ENCODE measurements around the gene FOXQ1. TPM values are rescaled to one million over a fixed set of nuclear protein-coding genes. Genes with fewer than 3 reads are reported as not detected.
"Not testable (repeated sequence)": the region's sequence is repeated elsewhere in the genome, so short reads cannot be mapped to it uniquely, and the experiment has no call there.

FOXQ1 gene
- total and polyA plus RNA-seq, 9 of the 15 experiments (the other 6 are each of a cell fraction or from before 2014, with no cell fraction given): not detected

DNA sequence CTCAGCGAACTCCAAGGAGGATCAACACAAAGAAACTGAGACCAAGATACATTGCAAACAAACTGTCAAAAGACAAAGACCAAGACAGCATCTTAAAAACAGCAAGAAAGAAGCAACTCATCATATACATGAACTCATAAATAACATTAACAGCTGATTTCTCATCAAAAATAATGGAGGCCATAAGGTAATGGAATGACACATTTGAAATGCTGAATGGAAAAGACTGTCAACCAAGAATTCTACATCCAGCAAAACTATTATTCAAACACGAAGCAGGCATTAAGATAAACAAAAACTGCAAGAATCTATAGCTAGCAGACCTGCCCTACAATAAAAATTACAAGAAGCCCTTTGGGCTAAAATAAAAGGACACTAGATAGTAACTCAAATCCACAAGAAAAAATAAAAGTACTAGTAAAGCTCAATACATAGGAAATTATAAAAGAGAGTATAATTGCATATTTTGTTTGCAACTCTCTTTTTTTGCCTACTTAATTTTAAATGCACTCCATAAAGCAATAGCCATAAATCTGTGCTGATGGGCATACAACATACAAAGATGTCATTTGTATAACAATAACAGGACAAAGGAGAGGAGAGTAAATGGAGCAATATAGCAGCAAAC lies 39.6 kb downstream of the FOXQ1 start:
- Histone ChIP-seq H3K79me2 (ENCODE audit: control insufficient read depth, insufficient read depth, low read length) (no peaks in the 10 kb centered on the region), H3K4me1 (replicated peaks in 1 of 2; ENCODE audit: control insufficient read depth in 2 of 2, insufficient read depth in 2 of 2, low read length in 2 of 2) (no peaks in the 10 kb centered on the region), H3K27me3 (ENCODE audit: control insufficient read depth in 2 of 2, insufficient read depth in 2 of 2, low read length in 2 of 2) (no peaks in the 10 kb centered on the region), H3K9ac (ENCODE audit: insufficient read depth in 1 of 2, low read depth in 2 of 2, low read length in 2 of 2) (no peak overlapping the region), H3K9me3 (replicated peaks; ENCODE audit: control insufficient read depth, insufficient read depth, low read depth, low read length) (no peaks in the 10 kb centered on the region; the same call in 1 of the 2 replicates), H2AFZ (ENCODE audit: low read depth, low read length) (no peak overlapping the region), H3K9me1 (ENCODE audit: control insufficient read depth, insufficient read depth, low read length) (no peaks in the 10 kb centered on the region), H3K4me2 (ENCODE audit: insufficient read depth, low read length) (no peak overlapping the region), H3K4me3 (no peak overlapping the region), H3K27ac (ENCODE audit: extremely low read depth, low read depth, low read length) (no peak overlapping the region), H4K20me1 (replicated peaks; ENCODE audit: control insufficient read depth, insufficient read depth, low read length) (no peaks in the 10 kb centered on the region), H3K36me3 (ENCODE audit: control insufficient read depth, insufficient read depth, low read length) (no peaks in the 10 kb centered on the region)
- BruUV-seq (replicated peaks): no TSS peak
- intact Hi-C loops (cut with micrococcal nuclease): no loop called here
- ATAC-seq (no peak), FAIRE-seq (no peak), DNase-seq (ENCODE audit: extremely low read depth in 1 of 4, low spot score in 3 of 4) (no peak)
- in situ Hi-C loops (cut with MboI): no loop called here
- POLR2A ChIA-PET: no interaction called here
- 0% methylated on average over 2 of the region's 2 CpGs for WGBS (ENCODE audit: insufficient coverage, low coverage, missing lambda C conversion rate)
- peak; percentile 25 for TF ChIP-seq ZNF280A (IDR thresholded peaks at IDR 0.05; ENCODE audit: low read depth, partially characterized antibody)
- no peak for TF ChIP-seq ZNF644 (tag; IDR thresholded peaks at IDR 0.05; ENCODE audit: low read depth)
- no peak for TF ChIP-seq ZNF583 (CRISPR knock-in tag; IDR thresholded peaks at IDR 0.05)
- CTCF ChIA-PET (ENCODE audit: low intra/inter-chr PET ratio): no interaction called here

DNA sequence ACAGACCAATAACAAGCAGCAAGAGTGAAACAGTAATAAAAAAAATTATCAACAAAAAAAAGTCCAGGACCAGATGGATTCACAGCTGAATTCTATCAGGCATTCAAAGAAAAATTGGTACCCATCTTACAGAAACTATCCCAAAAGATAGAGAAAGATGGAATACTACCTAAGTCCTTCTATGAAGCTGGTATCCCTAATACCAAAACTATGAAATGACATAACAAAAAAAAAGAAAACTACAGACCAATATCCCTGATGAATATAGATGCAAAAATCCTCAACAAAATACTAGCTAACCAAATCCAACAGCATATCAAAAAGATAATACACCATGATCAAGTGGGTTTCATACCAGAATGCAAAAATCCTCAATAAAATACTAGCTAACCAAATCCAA lies 43.2 kb downstream of the FOXQ1 start:
- POLR2A ChIA-PET: interaction anchor here (0.6 kb wide), 1 partner anchor 838 kb away, joined by 3 read pairs; no protein-coding TSS in a partner anchor
- BruUV-seq (replicated peaks); H2AFZ ChIP-seq (ENCODE audit: low read depth, low read length); in situ Hi-C loops (cut with MboI); H3K79me2 ChIP-seq (ENCODE audit: control insufficient read depth, insufficient read depth, low read length); H3K4me2 ChIP-seq (ENCODE audit: insufficient read depth, low read length); H3K9ac ChIP-seq (ENCODE audit: insufficient read depth in 1 of 2, low read depth in 2 of 2, low read length in 2 of 2); H3K27me3 ChIP-seq (ENCODE audit: control insufficient read depth in 2 of 2, insufficient read depth in 2 of 2, low read length in 2 of 2); FAIRE-seq; H4K20me1 ChIP-seq (replicated peaks; ENCODE audit: control insufficient read depth, insufficient read depth, low read length); H3K36me3 ChIP-seq (ENCODE audit: control insufficient read depth, insufficient read depth, low read length); H3K4me1 ChIP-seq (replicated peaks in 1 of 2; ENCODE audit: control insufficient read depth in 2 of 2, insufficient read depth in 2 of 2, low read length in 2 of 2); DNase-seq (ENCODE audit: extremely low read depth in 1 of 4, low spot score in 3 of 4); H3K9me1 ChIP-seq (ENCODE audit: control insufficient read depth, insufficient read depth, low read length); intact Hi-C loops (cut with micrococcal nuclease); H3K9me3 ChIP-seq (replicated peaks; ENCODE audit: control insufficient read depth, insufficient read depth, low read depth, low read length); H3K4me3 ChIP-seq; CTCF ChIA-PET (ENCODE audit: low intra/inter-chr PET ratio); H3K27ac ChIP-seq (ENCODE audit: extremely low read depth, low read depth, low read length); ATAC-seq: not testable (repeated sequence)

Measured in K562 (cell line).